HG03558 (cell line): Measurements from ENCODE around the gene ABAT.
"Not testable (repeated sequence)": the region's sequence is repeated elsewhere in the genome, so short reads cannot be mapped to it uniquely, and the experiment has no call there.

Experiments
- ATAC-seq: cut with Tn5 transposase; IDR thresholded peaks from one replicate; pipeline ENCODE4 v1.9.1; 2021; ENCODE audit warnings: moderate number of reproducible peaks; ENCODE audit not compliant: unreplicated experiment; ENCODE audit errors: extremely low read depth

ABAT gene

GRCh38 chr16:8648877-8649276 lies 25.5 kb upstream of the ABAT start:
- ATAC-seq = no peak

- no peak for ATAC-seq
Observed at GRCh38 chr16:8649829-8650554, 24.4 kb upstream of the ABAT start.

GRCh38 chr16:8651958-8652357 lies 22.5 kb upstream of the ABAT start:
- not testable (repeated sequence) for ATAC-seq

GRCh38 chr16:8655184-8655717 lies 19.2 kb upstream of the ABAT start:
- no peak for ATAC-seq

DNA sequence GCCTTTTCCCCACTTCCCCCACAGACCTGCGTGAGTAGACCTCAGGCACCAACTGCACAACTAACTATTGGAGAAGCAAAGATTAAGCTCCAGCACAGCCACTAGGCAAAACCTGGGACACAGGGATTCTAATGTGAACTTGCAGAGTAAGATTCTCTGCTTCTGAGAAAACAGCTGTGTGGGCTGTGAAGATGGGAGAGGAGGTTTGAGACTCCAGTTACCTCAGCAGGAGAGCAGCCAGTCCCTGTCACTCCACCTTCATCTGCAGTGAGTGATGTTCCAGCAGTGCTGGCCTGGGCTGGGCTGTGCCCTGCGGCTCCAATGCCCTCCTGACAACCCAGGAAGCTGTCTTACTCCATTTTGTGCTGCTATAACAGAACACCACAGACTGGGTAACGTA lies 18.0 kb upstream of the ABAT start:
- ATAC-seq = no peak

DNA sequence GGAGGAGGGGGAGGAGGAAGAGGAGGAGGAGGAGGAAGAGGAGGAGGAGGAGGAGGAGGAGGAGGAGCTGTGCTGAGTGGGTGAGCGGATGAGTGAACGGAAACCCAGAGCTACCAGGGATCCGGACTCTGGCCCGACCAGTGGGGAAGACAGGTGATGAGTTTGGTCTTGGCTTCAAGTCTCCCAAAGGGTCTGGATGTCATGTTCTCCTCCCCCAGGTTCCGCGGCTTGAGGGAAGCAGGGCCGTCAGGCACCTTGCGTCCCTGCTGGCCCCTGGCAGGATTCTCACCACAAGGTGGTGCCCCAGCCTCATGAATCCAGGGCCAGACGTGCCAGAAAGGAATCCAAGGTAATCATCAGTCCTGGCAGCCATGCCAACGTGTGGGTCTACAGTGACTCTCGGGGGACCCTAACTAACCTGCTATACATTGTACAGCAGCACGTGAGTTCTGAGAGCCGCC lies 13.5 kb upstream of the ABAT start:
- no peak for ATAC-seq

GRCh38 chr16:8661703-8662102 lies 12.7 kb upstream of the ABAT start:
- no peak for ATAC-seq

GRCh38 chr16:8663192-8664089 lies 11.0 kb upstream of the ABAT start:
- no peak for ATAC-seq

GRCh38 chr16:8665529-8665928 lies 8.9 kb upstream of the ABAT start:
- ATAC-seq = no peak

DNA sequence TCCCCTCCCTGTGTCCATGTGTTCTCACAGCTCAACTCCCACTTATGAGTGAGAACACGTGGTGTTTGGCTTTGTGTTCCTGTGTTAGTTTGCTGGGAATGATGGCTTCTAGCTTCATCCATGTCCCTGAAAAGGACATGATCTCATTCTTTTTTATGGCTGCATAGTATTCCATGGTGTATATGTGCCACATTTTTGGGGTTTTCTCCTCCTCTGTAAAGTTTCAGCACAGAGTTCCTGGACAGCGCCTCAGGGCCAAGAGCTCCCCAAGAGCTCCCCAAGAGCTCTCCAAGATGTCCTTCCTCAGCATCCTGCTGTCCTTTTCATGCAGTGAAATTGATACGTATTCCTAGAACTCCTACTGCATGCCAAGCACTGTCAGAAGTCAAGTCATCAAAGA lies 6.9 kb upstream of the ABAT start:
- no peak for ATAC-seq

GRCh38 chr16:8668113-8668512 lies 6.3 kb upstream of the ABAT start:
- no peak for ATAC-seq

GRCh38 chr16:8669481-8669880 lies 4.9 kb upstream of the ABAT start:
- no peak for ATAC-seq

DNA sequence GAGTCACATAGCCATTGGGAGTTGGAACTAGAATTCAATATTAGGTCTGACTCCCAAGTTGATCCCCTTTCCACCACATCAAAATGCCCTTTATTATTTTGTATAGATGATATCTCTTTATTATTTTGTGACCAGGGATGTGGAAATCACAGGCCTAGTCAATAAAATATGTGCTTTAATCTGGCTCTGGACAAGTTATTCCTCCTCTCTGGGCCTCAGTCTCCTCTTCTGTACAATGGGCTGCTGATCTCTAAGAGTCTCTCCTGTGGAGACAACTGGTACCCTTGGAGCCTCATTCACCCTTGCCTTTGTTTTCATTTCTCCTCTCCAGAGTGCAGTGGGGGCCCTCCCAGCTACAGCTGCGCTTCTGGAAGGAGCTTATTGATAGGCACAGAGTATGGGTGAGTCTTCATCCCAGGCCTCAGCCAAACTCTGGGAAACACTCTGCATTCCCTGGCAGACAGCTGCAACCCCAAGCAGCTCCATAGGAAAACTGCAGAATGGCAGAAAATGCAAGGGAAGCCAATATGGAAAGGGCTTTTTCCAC lies 4.3 kb upstream of the ABAT start:
- ATAC-seq = no peak

- ATAC-seq = no peak
Observed at GRCh38 chr16:8673611-8674412, 605 bp upstream of the ABAT start.

DNA sequence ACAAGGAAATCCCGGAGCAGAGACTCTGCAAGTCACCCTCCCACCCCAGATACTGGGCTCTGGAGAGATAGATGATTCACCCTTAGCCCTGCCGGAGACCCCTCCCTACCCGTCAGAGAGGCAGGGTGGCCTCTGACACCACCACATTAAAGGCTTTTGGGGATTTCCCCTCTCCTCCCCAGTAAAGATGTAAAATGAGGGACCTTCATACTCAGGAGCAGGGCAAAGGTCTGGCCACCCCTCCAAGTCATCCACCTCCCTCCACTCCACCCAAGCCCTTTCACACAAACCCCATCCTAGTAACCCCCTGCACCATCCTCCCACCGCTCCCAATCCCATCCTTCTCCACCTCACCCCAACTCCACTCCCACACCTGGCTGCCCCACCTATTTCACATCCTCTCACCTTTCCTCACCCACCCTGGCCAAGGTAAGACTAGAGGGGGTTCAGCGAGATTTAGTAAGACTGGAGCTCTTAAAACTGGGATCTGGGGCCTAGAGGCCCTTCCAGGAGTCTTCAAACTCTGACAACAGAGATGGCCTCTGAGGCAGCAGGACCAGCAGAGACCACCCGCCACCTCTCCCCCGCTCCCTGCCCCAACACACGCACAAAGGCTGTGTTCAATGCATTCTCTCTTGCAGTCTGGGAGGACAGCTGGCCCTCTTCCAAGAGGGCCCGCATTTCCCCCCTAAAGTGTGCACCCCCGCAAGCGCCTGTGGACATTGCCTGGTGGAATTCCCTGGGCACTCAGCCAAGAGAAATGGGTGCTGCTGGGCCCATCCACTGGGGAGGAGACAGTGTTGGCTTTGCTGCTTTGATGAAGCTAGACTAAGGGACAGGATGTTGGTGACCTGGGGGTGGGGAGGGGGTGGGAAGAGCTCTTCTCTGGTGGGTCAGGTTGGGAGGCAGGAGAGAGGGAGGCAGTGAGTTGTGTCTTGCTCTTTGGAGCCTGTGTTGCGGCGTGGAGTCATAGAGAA lies 1.1 kb downstream of the ABAT start:
- ATAC-seq = no peak

DNA sequence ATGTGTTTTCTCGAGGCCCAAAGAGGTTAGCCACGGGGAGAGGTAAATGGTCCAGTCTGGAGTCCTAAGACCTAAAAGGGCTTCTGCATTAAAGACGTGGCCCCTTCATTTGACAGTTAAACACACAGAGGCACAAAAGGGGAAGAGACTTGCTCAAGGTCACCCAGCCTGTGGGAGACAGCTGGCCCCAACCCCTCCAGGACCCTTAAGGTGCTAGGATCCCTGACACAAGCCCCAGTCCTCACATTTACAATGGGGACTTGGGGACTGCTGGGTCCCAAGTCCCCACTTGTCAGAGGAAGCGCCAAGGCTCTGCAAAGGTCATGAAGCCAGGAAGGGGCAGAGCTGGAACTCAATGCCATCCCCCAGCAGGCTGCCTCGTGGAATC lies 1.7 kb downstream of the ABAT start:
- ATAC-seq = no peak

DNA sequence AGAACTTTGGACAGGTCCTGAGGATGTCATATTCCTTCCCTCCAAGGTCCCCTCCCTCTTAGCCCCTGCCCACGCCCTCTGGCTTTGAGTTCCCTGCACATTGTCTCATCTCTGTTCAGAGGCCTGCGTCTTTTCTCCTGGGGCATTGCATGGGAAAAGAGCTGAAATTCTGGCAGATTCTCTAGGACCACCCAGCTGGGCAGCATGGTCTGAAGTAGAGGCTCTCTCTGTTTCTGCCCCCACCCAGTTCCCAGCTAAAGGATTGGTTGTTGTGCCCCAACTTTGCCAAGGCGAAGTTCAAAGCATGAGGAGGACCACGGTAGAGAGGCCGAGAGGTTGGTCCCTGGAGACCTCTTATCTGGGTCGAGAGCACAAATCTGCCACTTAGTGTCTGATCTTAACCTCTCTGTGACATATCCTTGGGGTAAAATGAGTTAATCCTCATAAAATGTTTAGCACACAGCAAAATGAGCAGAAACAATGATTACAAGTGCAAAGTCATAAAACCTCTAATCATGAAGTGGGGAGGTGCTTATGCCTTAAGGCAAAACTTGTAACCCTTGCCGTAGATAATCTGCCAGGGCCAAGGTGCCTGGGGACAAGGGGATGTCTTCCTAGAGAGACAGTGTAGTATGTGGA lies 2.4 kb downstream of the ABAT start:
- ATAC-seq = no peak

DNA sequence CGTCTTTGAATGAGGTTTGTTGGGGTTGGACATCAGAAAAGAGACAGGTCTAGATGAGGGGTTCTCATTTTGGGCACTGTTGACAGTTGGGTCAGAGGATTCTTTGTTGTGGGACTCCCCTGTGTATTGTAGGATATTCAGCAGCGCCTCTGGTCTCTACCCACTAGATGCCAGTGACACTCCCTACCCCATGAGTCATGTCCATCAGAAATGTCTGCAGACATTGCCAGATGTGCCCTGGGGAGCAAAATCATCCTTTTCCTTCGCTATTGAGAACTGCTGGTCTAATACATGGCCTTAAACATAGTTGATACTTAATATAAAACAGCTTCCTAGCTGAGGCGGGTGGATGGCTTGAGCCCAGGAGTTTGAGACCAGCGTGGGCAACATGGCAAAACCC lies 3.1 kb downstream of the ABAT start:
- no peak for ATAC-seq
